Right cardiac atrium (tissue), 5 donors: ENCODE results near the gene TTF2. TPM values are rescaled to one million over a fixed set of nuclear protein-coding genes. Genes with fewer than 3 reads are reported as not detected.

Experiments
- ATAC-seq, 2 donors: fragments of 200-7000 bp; cut with Tn5 transposase; one replicate each; pipeline versions ENCODE4 v1.8.0 to v1.9.1; 2020; ENCODE audit warnings: moderate library complexity in 2 of 2, mild to moderate bottlenecking in 1 of 2
- DNase-seq, 3 donors: peaks; one replicate each; pipeline ENCODE4 v3.0.0-alpha.2; 2020
- H3K27ac ChIP-seq: one replicate; pipeline ENCODE4 v1.5.1; 2013; ENCODE audit warnings: mild to moderate bottlenecking, low read length, control low read depth, moderate library complexity
- H3K27me3 ChIP-seq: one replicate; pipeline ENCODE4 v1.6.1; 2013; ENCODE audit not compliant: control insufficient read depth, insufficient read depth
- H3K4me1 ChIP-seq: one replicate; pipeline ENCODE4 v1.6.1; 2013; ENCODE audit warnings: low read length; ENCODE audit not compliant: control insufficient read depth, insufficient read depth
- H3K4me3 ChIP-seq: one replicate; pipeline ENCODE4 v1.5.1; 2013; ENCODE audit warnings: low read length, control low read depth
- H3K9me3 ChIP-seq: one replicate; pipeline ENCODE4 v1.6.1; 2013; ENCODE audit warnings: low read length; ENCODE audit not compliant: control insufficient read depth
- WGBS: extraction: QIAGEN DNeasy Blood & Tissue Kit; methylation state at CpG from one replicate; pipeline ENCODE4 v1.1.7; 2013; 5-methylcytosine and 5-hydroxymethylcytosine counted together
- intact Hi-C, 4 donors: fragments of 100-400 bp; cut with DNase I; formaldehyde crosslinking; loops; one replicate each; pipeline versions ENCODE4 v1.11.0 to v1.14.0; 2022 to 2023
- polyA plus RNA-seq: library from polyadenylated mRNA; stranded (reverse); fragments of 200-250 nt; gene quantifications from one replicate; pipeline ENCODE4 v1.2.3, GENCODE V29; 2013
- total RNA-seq, 4 donors: library from RNA; stranded (reverse); fragmentation: NEBNext Ultra II Directional; extraction: Animal tissue kit (Norgen Biotek cat#: 25700); gene quantifications; one replicate each; pipeline ENCODE4 v1.2.1, GENCODE V29; 2021
- donor health status: healthy with polysubstance abuse.
- donor health status: DM: no; HTN: yes; CAD: no.
- donor health status: DM: no; HTN: no; CAD: no.
- donor health status: DM: no; HTN: yes; CAD: no; lungs with severe emphysema.
- donor health status: DM: yes; HTN: yes; CAD: no.

TTF2 gene
- total and polyA plus RNA-seq, 5 donors = 2.1 to 10.6 (median 9.0) TPM

DNA sequence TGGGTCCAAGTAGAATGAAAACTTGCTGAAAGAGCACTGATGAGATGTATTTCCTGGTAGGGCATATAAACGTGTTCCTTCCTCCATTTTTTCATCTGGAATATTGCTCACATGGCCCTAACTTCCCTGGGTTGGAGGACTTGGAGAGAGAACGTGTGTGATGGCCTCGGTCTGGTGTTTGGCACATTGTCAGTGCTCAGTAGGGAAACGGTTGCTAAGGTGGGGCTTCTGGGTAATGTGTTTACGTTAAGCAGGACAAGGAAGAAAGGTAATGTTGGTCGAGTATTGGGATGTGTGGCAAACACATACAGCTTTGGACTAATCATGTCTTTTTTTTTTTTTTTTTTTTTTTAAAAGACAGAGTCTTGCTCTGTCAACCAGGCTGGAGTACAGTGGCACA, 6.2 kb downstream of the TTF2 start:
- no peak overlapping the region for H3K4me3 ChIP-seq
- H3K27me3 ChIP-seq = no peaks in the 10 kb centered on the region
- no peak overlapping the region for H3K27ac ChIP-seq
- ATAC-seq = no peak
- no peaks in the 10 kb centered on the region for H3K9me3 ChIP-seq
- intact Hi-C loops = loop anchor here in 3 of 4 donors (5.0 kb wide), 3 partner anchors 56 to 221 kb away; partner anchors contain the start of gene TRIM45 (in 2 of the 3)
- no peak for DNase-seq
- 75% methylated on average over 6 of the region's 6 CpGs for WGBS
- no peaks in the 10 kb centered on the region for H3K4me1 ChIP-seq

DNA sequence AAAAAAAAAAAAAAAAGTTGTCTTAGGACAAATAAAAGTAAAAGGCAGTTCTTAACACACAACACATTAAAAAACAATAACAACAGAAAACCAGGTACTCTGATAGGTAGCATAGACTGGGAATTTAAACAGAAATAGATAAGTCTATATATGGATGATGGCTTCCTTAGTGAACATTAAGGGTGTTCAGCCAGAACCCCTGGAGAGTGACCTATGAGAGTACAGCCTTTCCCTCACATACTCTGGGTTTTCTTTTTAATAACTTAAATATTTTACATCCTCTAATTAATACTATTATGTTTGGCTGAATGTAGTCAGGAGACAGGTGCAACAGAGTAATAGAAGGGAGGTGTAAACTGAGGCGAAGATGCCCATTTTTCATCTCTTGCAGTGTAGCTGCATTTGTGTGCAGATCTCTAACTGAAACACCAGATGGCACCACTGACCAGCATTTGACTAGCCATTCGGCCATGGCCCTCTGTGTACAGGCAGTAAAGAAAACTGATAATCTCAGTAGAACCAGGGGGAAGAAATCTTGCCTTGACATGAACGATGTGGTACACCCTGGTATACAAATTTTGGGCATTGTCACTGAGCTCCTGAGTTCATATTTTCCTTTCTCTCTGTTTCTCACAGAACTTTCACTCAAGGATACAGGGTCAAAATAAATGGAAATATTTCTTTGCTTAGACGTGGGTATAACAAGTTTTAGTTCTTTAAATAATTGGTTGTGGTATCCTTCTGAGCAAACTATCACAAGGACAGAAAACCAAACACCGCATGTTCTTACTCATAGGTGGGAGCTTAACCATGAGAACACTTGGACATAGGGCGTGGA, 7.6 kb downstream of the TTF2 start:
- 61% methylated on average over 6 of the region's 6 CpGs for WGBS
- Histone ChIP-seq H3K9me3 (no peaks in the 10 kb centered on the region), H3K27ac (no peak overlapping the region), H3K4me3 (no peak overlapping the region), H3K27me3 (no peaks in the 10 kb centered on the region), H3K4me1 (no peaks in the 10 kb centered on the region)
- ATAC-seq (peak; percentile 86 to 90), DNase-seq (peak in 1 of 3 donors; percentile 62)
- intact Hi-C loops = loop anchor here in 3 of 4 donors (5.0 kb wide), 3 partner anchors 55 to 220 kb away; partner anchors contain the start of gene TRIM45 (in 2 of the 3)

DNA sequence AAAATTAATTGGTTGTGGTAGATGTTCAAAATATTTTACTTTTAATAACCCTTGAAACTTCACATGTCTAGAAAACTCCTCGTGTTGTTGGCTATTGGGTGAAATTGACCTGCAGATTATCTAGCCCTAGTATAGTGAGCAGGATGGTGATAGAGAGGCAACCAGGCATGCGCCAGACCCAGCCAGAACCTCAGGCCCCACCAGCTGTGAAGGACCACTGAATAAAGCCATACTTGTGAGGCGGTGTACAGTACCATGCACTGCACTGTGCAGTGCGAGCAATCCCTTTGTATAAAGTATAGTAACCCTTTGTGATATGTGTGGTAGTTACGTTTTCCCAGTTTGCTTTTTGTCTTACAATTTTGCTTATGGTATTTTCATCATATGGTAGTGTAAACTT, 8.5 kb downstream of the TTF2 start:
- Histone ChIP-seq H3K4me1 (no peaks in the 10 kb centered on the region), H3K9me3 (no peaks in the 10 kb centered on the region), H3K27ac (no peak overlapping the region), H3K27me3 (no peaks in the 10 kb centered on the region), H3K4me3 (no peak overlapping the region)
- 90% methylated on average over 5 of the region's 5 CpGs for WGBS
- DNase-seq = no peak
- intact Hi-C loops = loop anchor here in 3 of 4 donors (5.0 kb wide), 3 partner anchors 54 to 219 kb away; partner anchors contain the start of gene TRIM45 (in 2 of the 3)
- peak in 1 of 2 donors; percentile 36 for ATAC-seq

DNA sequence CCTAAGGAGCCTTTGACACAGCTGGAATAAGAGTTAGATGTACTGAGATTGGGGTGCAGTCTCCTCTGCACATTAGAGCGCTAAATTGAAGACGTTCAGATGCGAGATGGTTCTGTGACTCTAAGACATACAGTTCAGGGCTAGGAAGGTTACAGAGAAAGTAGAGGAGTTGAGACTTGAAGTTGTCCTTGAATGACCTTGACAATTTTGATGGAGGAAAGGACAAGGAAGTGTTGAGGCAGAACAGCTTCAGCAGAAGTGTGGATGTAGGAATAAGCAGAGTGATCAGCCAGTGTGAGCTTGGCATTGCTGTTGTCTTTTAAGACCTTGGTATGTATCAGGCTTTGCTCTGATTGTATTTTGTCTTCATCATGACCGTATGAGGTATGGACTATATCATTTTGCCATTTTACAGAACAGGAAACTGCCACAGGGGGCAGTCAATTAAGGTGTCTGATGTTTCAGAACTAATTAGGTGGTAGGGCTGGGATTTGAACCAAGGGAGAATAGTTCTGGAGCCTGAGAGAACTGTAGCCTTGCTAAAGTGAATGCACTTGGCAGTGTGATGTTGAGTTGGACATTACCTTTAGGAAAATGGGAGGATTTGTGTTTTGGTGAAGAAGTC, 9.2 kb downstream of the TTF2 start:
- Histone ChIP-seq H3K27ac (no peak overlapping the region), H3K9me3 (no peaks in the 10 kb centered on the region), H3K4me3 (no peak overlapping the region), H3K4me1 (no peaks in the 10 kb centered on the region), H3K27me3 (no peaks in the 10 kb centered on the region)
- DNase-seq (no peak), ATAC-seq (no peak)
- WGBS = 87% methylated on average over 4 of the region's 4 CpGs
- intact Hi-C loops = loop anchor here in 3 of 4 donors (5.0 kb wide), 3 partner anchors 53 to 218 kb away; partner anchors contain the start of gene TRIM45 (in 2 of the 3)

DNA sequence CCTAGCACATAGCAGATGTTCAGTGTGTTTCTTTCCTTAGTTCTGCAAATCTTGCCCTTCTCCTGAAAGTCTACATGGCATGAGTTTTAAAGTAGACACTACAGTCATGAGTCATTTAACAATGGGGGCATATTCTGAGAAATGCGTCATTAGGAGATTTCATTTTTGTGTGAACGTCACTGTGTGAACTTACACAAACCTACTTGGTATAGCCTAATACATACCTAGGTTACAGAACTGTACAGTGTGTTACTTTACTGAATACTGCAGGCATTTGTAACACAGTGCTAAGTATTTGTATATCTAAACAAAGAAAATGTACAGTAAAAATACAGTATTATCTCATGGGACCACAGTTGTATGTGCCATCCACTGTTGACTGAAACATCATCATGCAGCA, 10.0 kb downstream of the TTF2 start:
- DNase-seq (no peak), ATAC-seq (no peak)
- Histone ChIP-seq H3K27me3 (no peaks in the 10 kb centered on the region), H3K9me3 (no peaks in the 10 kb centered on the region), H3K4me3 (no peak overlapping the region), H3K4me1 (no peaks in the 10 kb centered on the region), H3K27ac (no peak overlapping the region)
- intact Hi-C loops = loop anchor here in 1 of 4 donors (10.0 kb wide), 1 partner anchor 55 kb away; the partner anchor contains the start of gene TRIM45
- WGBS = 94% methylated on average over 2 of the region's 2 CpGs

DNA sequence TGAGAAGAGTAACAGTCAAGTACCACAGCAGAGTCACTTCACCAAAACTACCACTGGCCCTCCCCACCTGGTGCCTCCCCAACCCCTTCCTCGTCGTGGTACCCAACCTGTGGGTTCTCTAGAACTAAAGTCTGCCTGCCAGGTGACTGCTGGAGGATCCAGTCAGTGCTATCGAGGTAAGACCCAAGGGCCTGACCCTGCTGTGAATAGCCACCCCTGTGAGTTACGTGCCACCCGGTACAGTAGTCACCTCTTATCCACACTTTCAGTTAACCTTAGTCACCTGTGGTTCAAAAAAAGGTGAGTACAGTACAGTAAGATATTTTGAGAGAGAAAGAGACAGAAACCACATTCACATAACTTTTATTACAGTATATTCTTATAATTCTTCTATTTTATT, 16.5 kb downstream of the TTF2 start:
- ATAC-seq = no peak
- DNase-seq = no peak
- intact Hi-C loops = loop anchor here in 1 of 4 donors (10.0 kb wide), 1 partner anchor 48 kb away; the partner anchor contains the start of gene TRIM45
- Histone ChIP-seq H3K4me1 (no peaks in the 10 kb centered on the region), H3K27me3 (no peaks in the 10 kb centered on the region), H3K4me3 (no peak overlapping the region), H3K27ac (no peak overlapping the region), H3K9me3 (no peaks in the 10 kb centered on the region)
- WGBS = 96% methylated on average over 5 of the region's 5 CpGs

DNA sequence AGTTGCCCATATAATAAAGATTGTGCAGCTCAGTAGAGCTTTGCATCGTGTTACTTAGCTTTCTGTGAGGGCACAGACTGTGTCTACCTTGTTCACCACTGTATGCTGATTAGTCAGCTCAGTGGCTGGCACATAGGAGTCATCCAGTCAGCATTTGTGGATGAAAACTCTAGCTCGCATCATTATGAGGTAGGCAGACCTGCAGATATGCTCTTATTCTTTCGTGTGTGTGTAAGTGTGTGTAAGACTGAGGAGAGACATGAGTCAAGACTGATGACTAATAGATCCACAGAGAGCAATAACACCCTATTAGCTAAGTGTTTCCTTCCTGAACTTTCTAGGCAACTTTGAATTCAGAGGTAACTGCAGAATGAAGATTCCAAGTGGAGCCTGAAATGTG, 17.1 kb downstream of the TTF2 start:
- H3K4me1 ChIP-seq = no peaks in the 10 kb centered on the region
- H3K27ac ChIP-seq = no peak overlapping the region
- H3K27me3 ChIP-seq = no peaks in the 10 kb centered on the region
- intact Hi-C loops = loop anchor here in 1 of 4 donors (10.0 kb wide), 1 partner anchor 48 kb away; the partner anchor contains the start of gene TRIM45
- ATAC-seq (no peak), DNase-seq (no peak)
- 81% methylated on average over 3 of the region's 3 CpGs for WGBS
- H3K4me3 ChIP-seq = no peak overlapping the region
- H3K9me3 ChIP-seq = no peaks in the 10 kb centered on the region

DNA sequence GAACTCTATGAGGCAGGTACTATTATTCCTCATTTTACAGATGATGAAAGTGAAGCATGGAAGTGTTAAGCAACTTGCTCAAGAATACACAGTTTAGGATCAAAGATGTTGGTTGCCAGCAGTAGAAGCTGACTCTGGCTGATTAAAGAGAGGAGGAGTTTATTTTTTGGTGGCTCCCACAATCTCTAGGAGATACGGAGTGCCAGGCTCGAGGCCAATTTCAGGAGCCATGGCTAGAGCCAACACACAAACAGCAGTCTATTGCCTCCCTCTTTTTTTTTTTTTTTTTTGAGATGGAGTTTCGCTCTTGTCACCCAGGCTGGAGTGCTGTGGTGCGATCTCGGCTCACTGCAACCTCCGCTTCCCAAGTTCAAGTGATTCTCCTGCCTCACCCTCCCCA, 19.6 kb downstream of the TTF2 start:
- Histone ChIP-seq H3K27ac (no peak overlapping the region), H3K27me3 (no peaks in the 10 kb centered on the region), H3K4me1 (no peaks in the 10 kb centered on the region), H3K9me3 (no peaks in the 10 kb centered on the region), H3K4me3 (no peak overlapping the region)
- ATAC-seq (peak in 1 of 2 donors; percentile 69), DNase-seq (peak; percentile 21 to 62 (median 55))
- WGBS = 65% methylated on average over 6 of the region's 6 CpGs
- intact Hi-C loops = loop anchor here in 1 of 4 donors (10.0 kb wide), 2 partner anchors 45 to 205 kb away; partner anchors contain the start of gene TRIM45

DNA sequence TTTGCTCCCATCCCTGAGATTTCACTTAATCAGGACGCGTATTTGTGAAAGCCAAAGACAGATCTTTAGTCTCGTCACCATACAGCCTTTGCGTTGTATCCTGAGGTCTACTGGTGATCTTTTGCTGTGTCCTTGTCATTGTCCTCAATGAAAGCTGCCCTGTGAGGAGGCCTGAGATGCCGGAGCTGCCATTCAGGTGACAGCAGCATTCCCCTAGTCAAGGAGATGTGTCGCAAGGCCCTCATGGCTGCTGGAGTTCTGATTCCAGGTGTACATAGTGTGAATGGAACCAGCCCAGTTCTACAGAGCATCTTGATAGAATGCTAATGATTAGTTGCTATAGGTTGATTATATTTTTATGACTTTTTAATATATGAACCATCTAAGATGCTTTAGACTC, 24.1 kb downstream of the TTF2 start:
- WGBS = 82% methylated on average over 6 of the region's 6 CpGs
- DNase-seq (no peak), ATAC-seq (no peak)
- Histone ChIP-seq H3K27me3 (no peaks in the 10 kb centered on the region), H3K4me1 (no peaks in the 10 kb centered on the region), H3K27ac (no peak overlapping the region), H3K9me3 (no peaks in the 10 kb centered on the region), H3K4me3 (no peak overlapping the region)
- intact Hi-C loops = loop anchor here in 1 of 4 donors (10.0 kb wide), 1 partner anchor 201 kb away; no protein-coding TSS in a partner anchor

DNA sequence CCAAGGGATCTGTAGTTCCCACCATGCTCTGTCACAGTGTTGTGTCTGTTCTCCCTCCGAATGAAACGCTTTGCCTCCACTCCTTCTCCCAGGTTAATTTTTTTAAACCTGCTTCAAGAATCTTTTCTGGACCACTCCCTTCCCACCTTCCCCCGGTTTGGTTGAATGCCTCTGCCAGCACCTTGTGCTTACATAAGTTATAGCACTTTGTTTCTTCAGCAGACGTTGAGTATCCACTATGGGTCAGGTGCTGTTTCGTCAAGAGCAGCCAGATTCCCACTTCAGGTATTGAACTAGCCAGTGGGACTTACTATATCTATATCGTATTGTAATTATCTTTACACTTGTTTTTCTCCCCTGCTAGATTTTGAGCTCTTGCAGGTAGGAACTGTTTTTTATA, 27.6 kb downstream of the TTF2 start:
- intact Hi-C loops = loop anchor here in 1 of 4 donors (10.0 kb wide), 1 partner anchor 197 kb away; no protein-coding TSS in a partner anchor
- ATAC-seq (no peak), DNase-seq (no peak)
- H3K27me3 ChIP-seq = no peaks in the 10 kb centered on the region
- no peak overlapping the region for H3K27ac ChIP-seq
- WGBS = 98% methylated on average over 6 of the region's 6 CpGs
- no peak overlapping the region for H3K4me3 ChIP-seq
- H3K9me3 ChIP-seq = no peaks in the 10 kb centered on the region
- H3K4me1 ChIP-seq = no peaks in the 10 kb centered on the region

DNA sequence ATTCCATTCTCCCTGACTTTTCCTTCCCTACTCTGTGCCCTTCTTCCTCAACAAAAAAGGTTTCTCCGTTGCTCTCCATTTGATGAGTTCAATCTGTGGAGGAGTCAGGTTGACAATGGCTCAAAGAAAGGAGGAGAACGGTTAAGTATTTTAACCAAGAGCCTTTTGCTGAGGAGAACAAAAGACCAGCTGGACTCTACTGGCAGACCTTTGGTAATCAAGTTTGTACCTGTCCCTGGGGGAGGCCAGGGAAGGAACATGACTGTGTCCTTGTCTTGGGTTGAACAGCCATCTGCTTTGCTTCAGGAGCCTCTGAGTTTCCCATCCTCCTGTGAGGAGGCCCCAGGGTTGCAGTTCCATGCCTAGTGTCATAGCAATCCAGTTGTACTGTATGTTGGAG, 29.9 kb downstream of the TTF2 start:
- DNase-seq (no peak), ATAC-seq (no peak)
- intact Hi-C loops = loop anchor here in 1 of 4 donors (10.0 kb wide), 1 partner anchor 195 kb away; no protein-coding TSS in a partner anchor
- Histone ChIP-seq H3K4me1 (no peaks in the 10 kb centered on the region), H3K27ac (no peak overlapping the region), H3K27me3 (no peaks in the 10 kb centered on the region), H3K4me3 (no peak overlapping the region), H3K9me3 (no peaks in the 10 kb centered on the region)
- 92% methylated on average over 2 of the region's 2 CpGs for WGBS
